ENCODE measurements around the gene APPL2.

- TF ChIP-seq JUN (CRISPR knock-in tag; IDR thresholded peaks at IDR 0.05) (no peak), MAX (CRISPR knock-in tag; IDR thresholded peaks at IDR 0.05) (no peak), ZNF423 (CRISPR knock-in tag; IDR thresholded peaks at IDR 0.05) (no peak), CBFB (CRISPR knock-in tag; IDR thresholded peaks at IDR 0.05; ENCODE audit: low read depth) (no peak), CTCF (IDR thresholded peaks at IDR 0.05) (no peak), IRF2 (CRISPR knock-in tag; IDR thresholded peaks at IDR 0.05; ENCODE audit: borderline replicate concordance, low read depth) (no peak), TEAD4 (CRISPR knock-in tag; IDR thresholded peaks at IDR 0.05) (no peak)
Observed at GRCh38 chr12:105256921-105257320, 20.9 kb upstream of the APPL2 start.
